HG02943 (cell line): Measurements from ENCODE around the gene GABBR2.
"Not testable (repeated sequence)": the region's sequence is repeated elsewhere in the genome, so short reads cannot be mapped to it uniquely, and the experiment has no call there.

Source experiments
- ATAC-seq: cut with Tn5 transposase; IDR thresholded peaks from one replicate; pipeline ENCODE4 v1.9.1; 2021; ENCODE audit warnings: mild to moderate bottlenecking, low read depth, moderate library complexity; ENCODE audit not compliant: unreplicated experiment

GABBR2 gene

GRCh38 chr9:98495530-98495929 is 213.2 kb downstream of the GABBR2 start:
- no peak for ATAC-seq

- ATAC-seq: no peak
Observed at GRCh38 chr9:98494852-98495251, 213.9 kb downstream of the GABBR2 start.

GRCh38 chr9:98491828-98492227 is 216.9 kb downstream of the GABBR2 start:
- ATAC-seq: no peak

- ATAC-seq: no peak
Observed at GRCh38 chr9:98491231-98491651, 217.5 kb downstream of the GABBR2 start.

- ATAC-seq: no peak
Observed at GRCh38 chr9:98488571-98489312, 220.0 kb downstream of the GABBR2 start.

GRCh38 chr9:98485706-98486105 is 223.0 kb downstream of the GABBR2 start:
- ATAC-seq: no peak

- ATAC-seq: no peak
Observed at GRCh38 chr9:98484162-98484561, 224.6 kb downstream of the GABBR2 start.

- ATAC-seq: no peak
Observed at GRCh38 chr9:98482226-98482625, 226.5 kb downstream of the GABBR2 start.

GRCh38 chr9:98481676-98482075 is 227.1 kb downstream of the GABBR2 start:
- ATAC-seq: no peak

GRCh38 chr9:98479967-98480847 is 228.5 kb downstream of the GABBR2 start:
- no peak for ATAC-seq

- no peak for ATAC-seq
Observed at GRCh38 chr9:98479449-98479848, 229.3 kb downstream of the GABBR2 start.

GRCh38 chr9:98477884-98478283 is 230.9 kb downstream of the GABBR2 start:
- no peak for ATAC-seq

GRCh38 chr9:98472216-98472615 is 236.5 kb downstream of the GABBR2 start:
- no peak for ATAC-seq

- no peak for ATAC-seq
Observed at GRCh38 chr9:98471185-98471584, 237.6 kb downstream of the GABBR2 start.

GRCh38 chr9:98468567-98469239 is 240.0 kb downstream of the GABBR2 start:
- no peak for ATAC-seq

GRCh38 chr9:98465799-98466198 is 242.9 kb downstream of the GABBR2 start:
- no peak for ATAC-seq

GRCh38 chr9:98464156-98464690 is 244.5 kb downstream of the GABBR2 start:
- not testable (repeated sequence) for ATAC-seq

- no peak for ATAC-seq
Observed at GRCh38 chr9:98462310-98462709, 246.4 kb downstream of the GABBR2 start.

- ATAC-seq: no peak
Observed at GRCh38 chr9:98460704-98461103, 248.0 kb downstream of the GABBR2 start.

GRCh38 chr9:98457726-98458370 is 250.9 kb downstream of the GABBR2 start:
- ATAC-seq: no peak
